A673 (cell line): ENCODE measurements around the gene MMP2. TPM values are rescaled to one million over a fixed set of nuclear protein-coding genes. Genes with fewer than 3 reads are reported as not detected.
A peak's percentile ranks its signal among the peaks of the same experiment; 100 is the strongest.

Source experiments
- BruUV-seq: library from RNA; stranded (reverse); fragments of 400-500 nt; replicated peaks from 2 replicates; lab custom pipeline; 2021; lab: Mats Ljungman, UMichigan
- CTCF ChIA-PET: fragments of 300-600 bp; sonication (Branson Sonifier 250); formaldehyde crosslinking; loops from one replicate; lab custom pipeline; 2022; ENCODE audit warnings: antibody characterized with exemption; lab: Charles Lee
- POLR2A ChIA-PET: fragments of 300-600 bp; sonication (Branson Sonifier 250); formaldehyde crosslinking; loops from one replicate; lab custom pipeline; 2022; ENCODE audit warnings: antibody characterized with exemption; ENCODE audit not compliant: low non-redundant PET; lab: Charles Lee
- DNase-seq: peaks from one replicate; pipeline ENCODE4 v3.0.0-alpha.2; 2015; ENCODE audit warnings: low spot score
- H3K27ac ChIP-seq: fragments of 200-600 bp; sonication (generic); 2 replicates; pipeline ENCODE4 v1.5.1; 2016; ENCODE audit warnings: mixed run types, low read depth, mild to moderate bottlenecking, mixed read lengths, antibody characterized with exemption, low read length; ENCODE audit not compliant: poor library complexity, severe bottlenecking
- H3K27me3 ChIP-seq: fragments of 200-600 bp; sonication (generic); replicated peaks from 2 replicates; pipeline ENCODE4 v1.6.1; 2017; ENCODE audit warnings: mixed run types, low read depth, mild to moderate bottlenecking, mixed read lengths, antibody characterized with exemption, low read length; ENCODE audit not compliant: insufficient read depth, poor library complexity
- H3K36me3 ChIP-seq: fragments of 200-600 bp; sonication (generic); 2 replicates; pipeline ENCODE4 v1.6.1; 2016; ENCODE audit warnings: mixed run types, mild to moderate bottlenecking, mixed read lengths, antibody characterized with exemption, low read length; ENCODE audit not compliant: insufficient read depth, poor library complexity, severe bottlenecking
- H3K4me1 ChIP-seq: fragments of 200-600 bp; sonication (generic); 2 replicates; pipeline ENCODE4 v1.6.1; 2017; ENCODE audit warnings: mixed run types, mild to moderate bottlenecking, mixed read lengths, antibody characterized with exemption, low read length; ENCODE audit not compliant: insufficient read depth, poor library complexity, severe bottlenecking
- H3K4me3 ChIP-seq: fragments of 200-600 bp; sonication (generic); 2 replicates; pipeline ENCODE4 v1.5.1; 2016; ENCODE audit warnings: low read depth, mixed run types, mild to moderate bottlenecking, mixed read lengths, low read length; ENCODE audit not compliant: poor library complexity, severe bottlenecking
- H3K9me3 ChIP-seq: fragments of 200-600 bp; sonication (generic); 2 replicates; pipeline ENCODE4 v1.6.1; 2016; ENCODE audit warnings: mixed run types, low read depth, mild to moderate bottlenecking, mixed read lengths, antibody characterized with exemption, low read length; ENCODE audit not compliant: poor library complexity, severe bottlenecking
- CTCF ChIP-seq: fragments of 300-800, 200-600 bp; sonication (generic); conservative IDR thresholded peaks from 2 replicates; pipeline ENCODE4 v1.5.1; 2017; ENCODE audit warnings: low read depth, mild to moderate bottlenecking, antibody characterized with exemption, low read length, moderate library complexity, mixed read lengths
- EZH2 ChIP-seq: fragments of 200-600 bp; sonication (generic); IDR thresholded peaks from 2 replicates; pipeline ENCODE4 v1.6.1; 2017; ENCODE audit warnings: borderline replicate concordance, low read depth, mild to moderate bottlenecking, mixed read lengths, antibody characterized with exemption, low read length; ENCODE audit not compliant: poor library complexity, severe bottlenecking
- intact Hi-C: fragments of 100-400 bp; cut with micrococcal nuclease; formaldehyde crosslinking; loops from one replicate; pipeline ENCODE4 v1.10.0; 2022; ENCODE audit not compliant: unreplicated experiment
- total RNA-seq: library from RNA; stranded (reverse); gene quantifications from 2 replicates; pipeline ENCODE4 v1.2.3, GENCODE V29; 2021

The MMP2 gene
- total RNA-seq, 1 experiment from 2014 or later: 36.2 TPM

GRCh38 chr16:55494994-55495421, 16.0 kb downstream of the MMP2 start:
- H3K27ac ChIP-seq: no peak overlapping the region
- H3K27me3 ChIP-seq: no peaks in the 10 kb centered on the region
- BruUV-seq: no TSS peak
- DNase-seq: peak; percentile 62
- H3K4me1 ChIP-seq: peaks cover 14% of the 10 kb centered on the region
- no peak for TF ChIP-seq EZH2
- TF ChIP-seq CTCF: peak; percentile 48
- CTCF ChIA-PET: no interaction called here
- POLR2A ChIA-PET: no interaction called here
- intact Hi-C loops: no loop called here
- H3K36me3 ChIP-seq: no peaks in the 10 kb centered on the region
- no peak overlapping the region for H3K4me3 ChIP-seq
- no peaks in the 10 kb centered on the region for H3K9me3 ChIP-seq

DNA sequence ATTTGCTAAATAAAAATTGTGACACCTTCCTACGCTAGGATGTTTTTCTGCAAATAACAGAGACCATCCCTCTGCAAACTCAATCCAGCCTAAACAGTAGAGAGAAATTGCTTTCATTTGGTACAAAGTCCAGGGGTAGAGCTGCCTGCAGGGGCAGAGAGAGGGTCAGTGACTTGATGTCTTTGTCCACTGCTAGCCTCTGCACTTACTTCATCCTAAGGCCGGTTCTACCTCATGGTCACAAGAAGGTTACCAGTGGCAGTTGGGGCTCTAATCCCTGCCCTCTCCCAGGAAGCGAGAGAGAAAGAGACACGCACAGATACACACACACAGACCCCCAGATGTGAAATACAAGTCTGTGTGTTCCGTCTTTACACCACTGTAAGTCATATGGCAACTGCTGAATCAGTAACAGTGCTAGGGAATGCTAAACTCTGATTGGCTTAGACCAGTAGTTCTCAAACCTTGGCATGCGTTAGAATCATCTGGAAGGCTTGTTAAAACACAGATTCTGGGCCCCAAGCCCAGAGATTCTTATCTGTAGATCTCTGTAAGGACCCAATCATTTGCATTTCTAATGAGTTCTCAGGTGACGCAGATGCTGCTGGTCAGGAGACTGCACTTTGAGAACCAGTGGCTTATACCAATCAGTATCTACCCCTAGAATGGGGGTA, 16.8 kb downstream of the MMP2 start:
- H3K4me3 ChIP-seq: no peak overlapping the region
- TF ChIP-seq CTCF (no peak), EZH2 (no peak)
- peaks cover 22% of the 10 kb centered on the region for H3K4me1 ChIP-seq
- DNase-seq: no peak
- ChIA-PET CTCF (no interaction called here), POLR2A (no interaction called here)
- H3K9me3 ChIP-seq: no peaks in the 10 kb centered on the region
- H3K27me3 ChIP-seq: no peaks in the 10 kb centered on the region
- no TSS peak for BruUV-seq
- no peaks in the 10 kb centered on the region for H3K36me3 ChIP-seq
- H3K27ac ChIP-seq: no peak overlapping the region
- intact Hi-C loops: no loop called here

- CTCF ChIA-PET: no interaction called here
Measured at GRCh38 chr16:55496509-55497145, 17.6 kb downstream of the MMP2 start.

More at GRCh38 chr16:55496509-55497145, 17.6 kb downstream of the MMP2 start:
- BruUV-seq: no TSS peak
- intact Hi-C loops: no loop called here
- TF ChIP-seq EZH2: no peak
- TF ChIP-seq CTCF: no peak
- Histone ChIP-seq H3K36me3 (no peaks in the 10 kb centered on the region), H3K9me3 (no peaks in the 10 kb centered on the region), H3K27me3 (no peaks in the 10 kb centered on the region), H3K4me3 (no peak overlapping the region), H3K27ac (no peak overlapping the region), H3K4me1 (peaks cover 24% of the 10 kb centered on the region)
- no peak for DNase-seq
- POLR2A ChIA-PET: no interaction called here
